Forelimb muscle (tissue), 1 donor: ENCODE results near the gene ANKRD36. TPM values are rescaled to one million over a fixed set of nuclear protein-coding genes. Genes with fewer than 3 reads are reported as not detected.
"Not testable (repeated sequence)": the region's sequence is repeated elsewhere in the genome, so short reads cannot be mapped to it uniquely, and the experiment has no call there.

Source experiments
- DNase-seq: peaks from one replicate; pipeline ENCODE4 v3.0.0-alpha.2; 2013; ENCODE audit warnings: low read depth
- polyA plus RNA-seq: library from polyadenylated mRNA; unstranded; fragments of 120-200 nt; gene quantifications from one replicate; pipeline ENCODE4 v1.2.1, GENCODE V29; 2013; ENCODE audit not compliant: insufficient read length

Gene ANKRD36
- 16.5 TPM for polyA plus RNA-seq

GRCh38 chr2:97113050-97113881, at the start of gene ANKRD36:
Gene ANKRD36, plus strand, starts transcription at chr2:97113153. Its CDS starts 587 bp downstream, at chr2:97113740.
- not testable (repeated sequence) for DNase-seq

GRCh38 chr2:97066030-97066429, 46.9 kb upstream of the ANKRD36 start:
- not testable (repeated sequence) for DNase-seq

GRCh38 chr2:97067279-97068004, 45.5 kb upstream of the ANKRD36 start:
- DNase-seq: no peak

- no peak for DNase-seq
Observed at GRCh38 chr2:97068074-97068473, 44.9 kb upstream of the ANKRD36 start.

- not testable (repeated sequence) for DNase-seq
Observed at GRCh38 chr2:97068722-97069121, 44.2 kb upstream of the ANKRD36 start.

GRCh38 chr2:97070915-97071314, 42.0 kb upstream of the ANKRD36 start:
- not testable (repeated sequence) for DNase-seq

GRCh38 chr2:97077213-97077612, 35.7 kb upstream of the ANKRD36 start:
- DNase-seq: not testable (repeated sequence)

GRCh38 chr2:97080855-97081254, 32.1 kb upstream of the ANKRD36 start:
- not testable (repeated sequence) for DNase-seq

- DNase-seq: not testable (repeated sequence)
Observed at GRCh38 chr2:97082206-97082605, 30.7 kb upstream of the ANKRD36 start.

GRCh38 chr2:97083516-97083915, 29.4 kb upstream of the ANKRD36 start:
- not testable (repeated sequence) for DNase-seq

- DNase-seq: not testable (repeated sequence)
Observed at GRCh38 chr2:97085093-97085492, 27.9 kb upstream of the ANKRD36 start.

GRCh38 chr2:97088706-97089105, 24.2 kb upstream of the ANKRD36 start:
- DNase-seq: not testable (repeated sequence)

GRCh38 chr2:97092946-97093345, 20.0 kb upstream of the ANKRD36 start:
- not testable (repeated sequence) for DNase-seq

GRCh38 chr2:97093983-97094771, 18.8 kb upstream of the ANKRD36 start:
- DNase-seq: not testable (repeated sequence)

GRCh38 chr2:97094772-97095611, 18.0 kb upstream of the ANKRD36 start, which contains the start of gene FAHD2B:
Gene FAHD2B, minus strand, starts transcription at chr2:97094882. Its CDS starts 3,176 bp downstream, at chr2:97091706.
- DNase-seq: not testable (repeated sequence)

- no peak for DNase-seq
Observed at GRCh38 chr2:97095661-97096060, 17.3 kb upstream of the ANKRD36 start.

- DNase-seq: not testable (repeated sequence)
Observed at GRCh38 chr2:97098786-97099372, 14.1 kb upstream of the ANKRD36 start.

- not testable (repeated sequence) for DNase-seq
Observed at GRCh38 chr2:97106878-97107277, 6.1 kb upstream of the ANKRD36 start.

- DNase-seq: not testable (repeated sequence)
Observed at GRCh38 chr2:97111246-97111645, 1.7 kb upstream of the ANKRD36 start.
